DOHH2 (cell line): Measurements from ENCODE around the gene NBDY.

ENCODE experiments used
- EZH2phosphoT487 ChIP-seq: fragments of 200-600 bp; sonication (generic); IDR thresholded peaks from 2 replicates; pipeline ENCODE4 v1.6.1; 2017; ENCODE audit warnings: borderline replicate concordance, mild to moderate bottlenecking, antibody characterized with exemption, low read length, moderate library complexity, mixed read lengths
- TF ChIP-seq, protein P1 (sequence below): fragments of 200-600 bp; sonication (generic); IDR thresholded peaks from one replicate; pipeline ENCODE4 v1.5.1; 2014; ENCODE audit warnings: antibody characterized with exemption, mild to moderate bottlenecking, low read depth, low read length; ENCODE audit not compliant: poor library complexity, severe bottlenecking

DNA sequence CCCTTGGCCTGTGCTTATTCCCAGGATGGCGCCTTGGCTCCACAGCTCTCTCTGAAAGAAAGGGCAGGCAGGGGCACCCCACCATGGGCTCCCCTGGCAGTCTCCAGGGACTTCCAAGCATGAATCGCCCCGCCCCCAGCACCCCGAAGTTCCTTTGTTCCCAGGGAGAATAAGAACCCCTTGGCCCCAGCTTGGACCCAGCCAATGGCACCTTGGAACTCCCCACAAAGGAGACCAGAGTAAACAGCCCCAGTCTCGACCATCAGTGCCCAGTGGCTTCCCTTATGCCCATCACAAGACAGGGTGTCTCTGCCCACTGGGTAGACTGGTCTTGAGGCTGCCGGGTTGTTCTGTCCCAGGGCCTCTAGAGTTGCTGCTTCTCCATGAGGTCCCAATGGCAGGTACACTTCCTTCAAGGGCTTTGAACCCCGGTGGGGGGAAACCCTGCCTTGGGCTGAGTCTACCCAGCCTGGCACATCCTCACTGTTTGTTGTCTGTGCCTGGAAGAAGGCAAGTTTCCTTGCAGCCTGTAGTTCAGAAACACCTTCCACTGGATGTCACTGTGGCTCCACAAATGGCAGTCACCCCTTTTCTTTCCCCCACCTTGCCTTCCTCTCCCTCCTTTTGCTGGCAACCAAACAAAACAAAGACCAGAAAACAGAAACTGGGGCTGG lies 30.8 kb downstream of the NBDY start:
- TF ChIP-seq, protein P1, sequence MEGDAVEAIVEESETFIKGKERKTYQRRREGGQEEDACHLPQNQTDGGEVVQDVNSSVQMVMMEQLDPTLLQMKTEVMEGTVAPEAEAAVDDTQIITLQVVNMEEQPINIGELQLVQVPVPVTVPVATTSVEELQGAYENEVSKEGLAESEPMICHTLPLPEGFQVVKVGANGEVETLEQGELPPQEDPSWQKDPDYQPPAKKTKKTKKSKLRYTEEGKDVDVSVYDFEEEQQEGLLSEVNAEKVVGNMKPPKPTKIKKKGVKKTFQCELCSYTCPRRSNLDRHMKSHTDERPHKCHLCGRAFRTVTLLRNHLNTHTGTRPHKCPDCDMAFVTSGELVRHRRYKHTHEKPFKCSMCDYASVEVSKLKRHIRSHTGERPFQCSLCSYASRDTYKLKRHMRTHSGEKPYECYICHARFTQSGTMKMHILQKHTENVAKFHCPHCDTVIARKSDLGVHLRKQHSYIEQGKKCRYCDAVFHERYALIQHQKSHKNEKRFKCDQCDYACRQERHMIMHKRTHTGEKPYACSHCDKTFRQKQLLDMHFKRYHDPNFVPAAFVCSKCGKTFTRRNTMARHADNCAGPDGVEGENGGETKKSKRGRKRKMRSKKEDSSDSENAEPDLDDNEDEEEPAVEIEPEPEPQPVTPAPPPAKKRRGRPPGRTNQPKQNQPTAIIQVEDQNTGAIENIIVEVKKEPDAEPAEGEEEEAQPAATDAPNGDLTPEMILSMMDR, result no peak
- TF ChIP-seq EZH2phosphoT487, result no peak
